Mesothelial cell of epicardium (in vitro differentiated cells): ENCODE measurements around the gene MRPS11. TPM values are rescaled to one million over a fixed set of nuclear protein-coding genes. Genes with fewer than 3 reads are reported as not detected.
"Not testable (repeated sequence)": the region's sequence is repeated elsewhere in the genome, so short reads cannot be mapped to it uniquely, and the experiment has no call there.

Experiments
- DNase-seq, 2 experiments: peaks; one replicate each; pipeline ENCODE4 v3.0.0; 2021; ENCODE audit warnings: low spot score in 2 of 2; ENCODE audit not compliant: unreplicated experiment in 2 of 2
- H3K27ac Mint-ChIP-seq: 2 replicates; pipeline ENCODE4 v1.8.0; 2021; ENCODE audit warnings: mixed read lengths
- H3K27me3 Mint-ChIP-seq: 2 replicates; pipeline ENCODE4 v1.8.0; 2021; ENCODE audit warnings: low read depth, mixed read lengths
- H3K36me3 Mint-ChIP-seq: 2 replicates; pipeline ENCODE4 v1.8.0; 2021; ENCODE audit warnings: mixed read lengths
- H3K4me1 Mint-ChIP-seq: 2 replicates; pipeline ENCODE4 v1.8.0; 2021; ENCODE audit warnings: mixed read lengths
- H3K4me3 Mint-ChIP-seq: 2 replicates; pipeline ENCODE4 v1.8.0; 2021; ENCODE audit warnings: mild to moderate bottlenecking, moderate library complexity, mixed read lengths
- H3K9me3 Mint-ChIP-seq: 2 replicates; pipeline ENCODE4 v1.8.0; 2021; ENCODE audit warnings: mixed read lengths
- total RNA-seq: library from RNA; stranded (reverse); gene quantifications from 3 replicates; pipeline ENCODE4 v1.2.1, GENCODE V29; 2021
- TF ChIP-seq, protein P1 (sequence below): fragments of 200-600 bp; sonication (generic); IDR thresholded peaks from one replicate; pipeline ENCODE4 v1.5.0; 2021; ENCODE audit warnings: antibody characterized with exemption; ENCODE audit not compliant: unreplicated experiment

The MRPS11 gene
- total RNA-seq, 1 donor from 2014 or later: 38.9 TPM

DNA sequence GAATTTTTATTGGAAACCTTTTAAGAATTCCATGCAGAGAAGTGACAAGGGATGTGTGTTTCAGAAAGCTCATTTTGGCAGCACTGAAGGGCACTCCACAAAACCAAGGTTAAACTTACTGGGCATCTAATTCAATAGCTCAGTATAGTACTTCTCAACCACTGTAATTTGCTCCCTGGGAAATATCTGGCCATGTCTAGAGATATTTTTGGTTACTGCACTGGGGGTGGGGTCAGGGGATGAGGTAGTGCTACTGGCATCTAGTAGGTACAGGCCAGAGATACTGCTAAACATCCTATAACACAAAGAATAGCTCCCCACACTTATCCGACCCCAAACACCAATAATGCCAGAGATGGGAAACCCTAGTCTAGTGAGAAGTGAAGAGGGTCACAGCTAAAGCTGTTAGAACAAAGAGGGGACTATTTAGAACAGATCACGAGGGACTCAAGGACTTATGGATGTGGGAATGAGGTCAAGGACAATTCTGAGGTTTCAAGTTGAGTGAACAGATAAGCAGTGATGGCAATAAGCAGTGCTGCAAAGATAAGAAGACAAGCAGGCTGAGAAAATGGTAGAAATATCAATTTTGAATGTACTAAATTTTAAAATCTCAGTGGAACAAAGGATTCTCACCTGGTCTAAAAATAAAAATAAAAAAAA, 3.5 kb upstream of the MRPS11 start:
- H3K4me1 Mint-ChIP-seq: peaks cover 17% of the 10 kb centered on the region
- TF ChIP-seq, protein P1, sequence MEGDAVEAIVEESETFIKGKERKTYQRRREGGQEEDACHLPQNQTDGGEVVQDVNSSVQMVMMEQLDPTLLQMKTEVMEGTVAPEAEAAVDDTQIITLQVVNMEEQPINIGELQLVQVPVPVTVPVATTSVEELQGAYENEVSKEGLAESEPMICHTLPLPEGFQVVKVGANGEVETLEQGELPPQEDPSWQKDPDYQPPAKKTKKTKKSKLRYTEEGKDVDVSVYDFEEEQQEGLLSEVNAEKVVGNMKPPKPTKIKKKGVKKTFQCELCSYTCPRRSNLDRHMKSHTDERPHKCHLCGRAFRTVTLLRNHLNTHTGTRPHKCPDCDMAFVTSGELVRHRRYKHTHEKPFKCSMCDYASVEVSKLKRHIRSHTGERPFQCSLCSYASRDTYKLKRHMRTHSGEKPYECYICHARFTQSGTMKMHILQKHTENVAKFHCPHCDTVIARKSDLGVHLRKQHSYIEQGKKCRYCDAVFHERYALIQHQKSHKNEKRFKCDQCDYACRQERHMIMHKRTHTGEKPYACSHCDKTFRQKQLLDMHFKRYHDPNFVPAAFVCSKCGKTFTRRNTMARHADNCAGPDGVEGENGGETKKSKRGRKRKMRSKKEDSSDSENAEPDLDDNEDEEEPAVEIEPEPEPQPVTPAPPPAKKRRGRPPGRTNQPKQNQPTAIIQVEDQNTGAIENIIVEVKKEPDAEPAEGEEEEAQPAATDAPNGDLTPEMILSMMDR: no peak
- peaks cover 13% of the 10 kb centered on the region for H3K36me3 Mint-ChIP-seq

DNA sequence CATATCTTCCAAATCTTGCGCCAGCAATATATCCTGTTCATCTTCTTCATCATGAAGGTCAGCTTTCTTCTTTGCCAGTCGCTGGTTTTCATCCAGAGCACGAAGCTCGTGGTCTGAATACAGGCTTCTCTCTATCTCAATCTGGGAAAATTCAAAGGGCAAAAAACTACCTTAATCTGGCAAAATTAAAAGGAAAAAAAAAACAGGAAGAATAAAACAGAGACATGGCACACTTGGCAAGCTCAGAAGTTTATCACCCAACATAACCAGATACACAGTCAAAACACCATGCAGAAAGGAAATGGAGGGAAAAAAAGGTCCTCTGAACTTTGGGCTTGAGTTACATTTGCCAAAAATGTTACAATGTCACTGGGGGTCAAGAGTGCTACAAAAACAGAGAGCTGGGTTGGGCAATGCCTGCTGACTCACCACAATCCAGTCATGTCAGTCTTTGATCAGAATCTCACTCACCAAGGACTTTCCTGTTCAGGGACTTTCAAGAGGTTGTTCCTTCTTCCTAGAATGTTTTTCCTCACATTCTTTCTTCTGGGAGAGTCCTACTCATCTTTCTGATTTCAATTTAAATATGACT, 1.8 kb upstream of the MRPS11 start:
- Mint-ChIP-seq H3K27ac (no peak overlapping the region), H3K36me3 (peaks cover 8% of the 10 kb centered on the region), H3K4me3 (peak overlapping the region; percentile 95), H3K9me3 (no peaks in the 10 kb centered on the region), H3K4me1 (peaks cover 17% of the 10 kb centered on the region), H3K27me3 (no peaks in the 10 kb centered on the region)
- DNase-seq: no peak
- TF ChIP-seq, protein P1: no peak

More for the DNA sequence above, 3.5 kb upstream of the MRPS11 start:
- DNase-seq: no peak
- H3K4me3 Mint-ChIP-seq: no peak overlapping the region
- H3K9me3 Mint-ChIP-seq: no peaks in the 10 kb centered on the region
- H3K27me3 Mint-ChIP-seq: no peaks in the 10 kb centered on the region
- no peak overlapping the region for H3K27ac Mint-ChIP-seq

GRCh38 chr15:88467935-88468528, 524 bp downstream of the MRPS11 start:
- Mint-ChIP-seq H3K4me3 (peak overlapping the region; percentile 95), H3K9me3 (no peaks in the 10 kb centered on the region), H3K36me3 (peaks cover 10% of the 10 kb centered on the region), H3K4me1 (peaks cover 17% of the 10 kb centered on the region), H3K27me3 (no peaks in the 10 kb centered on the region), H3K27ac (peak overlapping the region; percentile 97)
- TF ChIP-seq, protein P1: no peak
- no peak for DNase-seq

DNA sequence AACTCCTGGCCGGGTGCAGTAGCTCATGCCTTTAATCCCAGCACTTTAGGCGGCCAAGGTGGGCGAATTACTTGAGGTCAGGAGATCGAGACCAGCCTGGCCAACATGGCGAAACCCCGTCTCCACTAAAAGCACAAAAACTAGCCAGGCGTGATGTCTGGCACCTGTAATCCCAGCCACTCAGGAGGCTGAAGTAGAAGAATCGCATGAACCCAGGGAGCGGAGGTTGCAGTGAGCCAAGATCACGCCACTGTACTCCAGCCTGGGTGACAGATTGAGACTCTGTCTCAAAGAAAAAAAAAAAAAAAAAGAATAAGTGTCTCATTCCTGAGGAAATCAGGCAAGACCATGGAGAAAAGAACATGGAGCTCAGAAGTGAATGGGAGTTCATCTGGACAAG, 1.2 kb downstream of the MRPS11 start:
- H3K36me3 Mint-ChIP-seq, H3K27me3 Mint-ChIP-seq, DNase-seq, H3K27ac Mint-ChIP-seq, H3K9me3 Mint-ChIP-seq: not testable (repeated sequence)
- Mint-ChIP-seq H3K4me3 (peak overlapping the region; percentile 95), H3K4me1 (peaks cover 17% of the 10 kb centered on the region)

DNA sequence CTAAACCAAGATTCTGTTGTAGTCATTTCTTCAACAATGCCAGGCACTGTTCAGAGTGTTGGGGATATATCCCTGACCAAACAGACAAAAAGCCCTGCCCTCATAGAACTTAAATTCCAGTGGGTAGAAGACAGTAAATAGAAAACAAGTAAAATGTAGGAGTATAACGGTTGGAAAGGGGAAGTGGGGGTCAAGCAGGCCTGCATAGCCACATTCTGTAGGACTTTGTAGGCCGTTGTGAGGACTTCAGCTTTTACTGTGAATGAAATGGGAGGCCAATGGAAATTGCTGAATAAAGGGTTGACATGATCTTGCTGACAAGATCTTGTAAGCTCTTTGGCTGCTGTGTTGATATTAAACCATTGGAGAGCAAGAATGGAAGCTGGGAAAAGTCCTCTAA, 1.8 kb downstream of the MRPS11 start:
- Mint-ChIP-seq H3K4me3 (no peak overlapping the region), H3K36me3 (peaks cover 8% of the 10 kb centered on the region), H3K27me3 (no peaks in the 10 kb centered on the region), H3K4me1 (peaks cover 17% of the 10 kb centered on the region), H3K27ac (no peak overlapping the region), H3K9me3 (no peaks in the 10 kb centered on the region)
- TF ChIP-seq, protein P1: no peak
- DNase-seq: no peak

GRCh38 chr15:88470625-88471372, 3.3 kb downstream of the MRPS11 start:
- Mint-ChIP-seq H3K36me3 (peaks cover 5% of the 10 kb centered on the region), H3K4me3 (no peak overlapping the region), H3K27ac (no peak overlapping the region), H3K4me1 (peaks cover 17% of the 10 kb centered on the region), H3K9me3 (no peaks in the 10 kb centered on the region), H3K27me3 (no peaks in the 10 kb centered on the region)
- TF ChIP-seq, protein P1: no peak
- no peak for DNase-seq
